NCI-H2196 (cell line): ENCODE data around the gene ARID3A.
A peak's percentile ranks its signal among the peaks of the same experiment; 100 is the strongest.

ENCODE experiments used
- DNase-seq: peaks from one replicate; lab custom pipeline; 2025; ENCODE audit not compliant: unreplicated experiment; lab: John Stamatoyannopoulos, UW

The ARID3A gene

GRCh38 chr19:1000591-1001537 lies 75.0 kb downstream of the ARID3A start:
- no peak for DNase-seq

DNA sequence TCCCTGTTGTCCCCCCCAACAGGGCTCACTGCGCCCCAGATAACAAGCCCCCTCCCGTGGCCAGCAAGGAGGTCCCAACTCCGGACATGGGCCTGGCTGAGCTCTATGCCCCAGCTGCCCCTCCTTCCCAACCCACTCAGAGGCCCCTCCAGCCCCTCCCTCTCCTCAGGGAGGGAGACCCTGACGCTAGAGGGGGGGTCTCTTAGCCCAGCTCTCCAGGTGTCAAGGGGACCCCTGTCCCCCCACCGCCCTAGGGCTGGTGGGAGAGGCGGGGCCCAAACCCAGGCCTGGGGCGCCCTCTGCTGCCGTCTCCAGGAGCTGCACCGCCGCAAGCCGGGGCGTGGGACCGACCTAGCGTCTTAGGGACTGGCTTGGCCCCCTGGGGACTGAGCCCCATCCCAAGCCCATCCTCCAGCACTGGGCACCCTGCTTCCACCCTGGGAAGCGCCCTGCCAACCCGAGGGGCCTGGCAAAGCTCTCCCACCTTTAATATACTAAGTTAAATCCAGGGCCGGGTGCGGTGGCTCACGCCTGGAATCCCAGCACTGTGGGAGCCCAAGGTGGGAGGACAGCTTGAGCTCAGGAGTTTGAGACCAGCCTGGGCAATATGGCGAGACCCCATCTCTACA lies 75.8 kb downstream of the ARID3A start:
- peak; percentile 48 for DNase-seq

GRCh38 chr19:1002600-1002999 lies 76.8 kb downstream of the ARID3A start:
- DNase-seq: no peak

- no peak for DNase-seq
These were observed 77.4 kb downstream of the ARID3A start for GRCh38 chr19:1003283-1003682.

- no peak for DNase-seq
These were observed 78.5 kb downstream of the ARID3A start for GRCh38 chr19:1004204-1004802.

GRCh38 chr19:1004803-1005664 lies 79.2 kb downstream of the ARID3A start:
- no peak for DNase-seq

GRCh38 chr19:1006711-1007398 lies 81.0 kb downstream of the ARID3A start:
- no peak for DNase-seq

- no peak for DNase-seq
These were observed 81.8 kb downstream of the ARID3A start for GRCh38 chr19:1007399-1008251.

- DNase-seq: no peak
These were observed 82.6 kb downstream of the ARID3A start for GRCh38 chr19:1008268-1009040.

GRCh38 chr19:1009041-1009980 lies 83.5 kb downstream of the ARID3A start:
- DNase-seq: no peak

DNA sequence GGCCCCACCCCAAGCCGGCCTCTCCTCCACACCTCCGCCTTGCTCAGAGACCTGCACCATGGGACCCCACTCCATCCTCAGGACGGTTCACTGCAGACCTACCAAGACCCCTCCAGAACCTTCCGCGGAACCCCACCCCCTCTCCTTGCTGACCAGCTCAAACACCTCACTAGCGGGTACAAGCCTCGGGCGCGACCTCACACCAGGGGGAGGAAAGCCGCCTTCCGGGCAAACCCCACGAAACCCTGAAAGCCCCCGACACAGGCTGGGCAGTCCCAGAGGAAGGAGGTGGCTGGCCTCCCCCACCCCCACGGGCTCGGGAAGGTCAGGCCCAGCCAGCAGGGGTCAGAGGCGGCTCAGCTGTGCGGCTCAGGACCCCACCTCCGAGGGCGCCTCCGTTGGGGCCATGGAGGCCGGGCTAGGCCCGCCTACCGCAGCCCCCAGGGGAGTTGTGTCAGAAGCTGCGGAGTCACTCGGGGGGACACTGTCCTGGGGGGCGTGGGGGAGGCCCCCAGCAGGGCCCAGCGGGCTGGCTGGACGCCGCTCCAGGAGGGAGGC lies 84.2 kb downstream of the ARID3A start:
- DNase-seq: no peak

DNA sequence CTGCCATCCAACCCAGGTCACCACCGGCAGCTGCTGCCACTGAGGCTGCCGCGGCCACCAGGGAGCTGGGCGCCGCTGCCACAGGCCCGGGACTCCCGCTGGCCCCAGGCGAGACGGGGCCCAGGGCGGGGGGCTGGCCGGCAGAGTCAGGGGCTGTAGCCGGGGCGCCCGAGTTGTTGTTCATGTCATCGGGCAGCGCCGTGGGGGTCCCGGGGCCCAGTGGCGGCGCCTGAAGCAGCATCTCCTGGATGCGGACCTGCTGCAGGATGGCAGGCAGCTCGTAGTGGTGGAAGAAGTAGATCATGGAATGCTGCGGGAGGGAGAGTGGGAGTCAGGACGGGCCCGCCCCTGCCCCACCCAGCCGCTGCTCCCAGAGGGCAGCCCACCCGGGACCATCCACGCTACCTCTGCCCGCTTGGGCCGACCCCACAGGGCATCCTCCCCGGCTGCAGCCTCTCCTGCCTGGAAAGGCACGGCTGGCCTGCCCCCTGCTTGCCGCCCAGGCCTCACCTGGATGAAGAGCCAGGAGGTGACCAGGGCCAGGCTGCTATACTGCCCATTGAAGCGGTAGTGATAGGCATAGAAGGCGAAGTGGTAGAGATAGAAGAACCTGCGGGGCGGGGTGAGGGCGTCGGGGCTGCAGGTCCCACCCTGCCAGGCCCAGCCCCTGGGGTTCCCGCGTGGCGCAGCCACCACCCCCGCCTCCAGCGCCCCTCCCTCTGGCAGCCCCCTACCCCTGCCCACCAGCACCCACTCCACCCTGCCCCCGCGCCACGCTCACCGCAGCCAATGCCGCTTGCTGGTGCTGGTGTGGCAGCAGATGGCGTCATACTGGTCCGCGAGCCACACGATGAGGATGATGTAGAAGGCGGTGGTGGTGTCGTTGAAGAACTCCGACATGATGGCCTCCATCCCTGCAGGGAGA lies 85.0 kb downstream of the ARID3A start:
- DNase-seq: no peak

- no peak for DNase-seq
These were observed 86.0 kb downstream of the ARID3A start for GRCh38 chr19:1011831-1012333.

DNA sequence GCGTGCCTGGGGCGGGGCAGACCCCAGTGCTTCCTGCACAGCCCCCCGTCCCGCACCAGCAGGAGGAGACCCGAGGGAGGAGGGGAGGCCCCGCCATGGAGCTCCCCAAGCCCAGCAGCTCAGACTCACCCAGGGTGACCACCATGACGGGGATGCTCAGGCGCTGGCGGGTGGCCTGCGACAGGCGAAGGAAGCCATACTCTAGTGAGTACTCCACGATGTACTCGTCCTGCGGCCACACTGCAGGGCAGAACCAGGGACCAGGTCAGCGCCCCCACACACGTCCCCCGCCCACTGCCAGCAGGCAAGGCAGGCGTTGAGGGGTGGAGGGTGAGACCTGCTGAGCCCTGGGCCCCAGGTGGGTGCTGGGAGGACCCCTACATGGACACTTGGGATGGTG lies 86.5 kb downstream of the ARID3A start:
- DNase-seq: no peak

DNA sequence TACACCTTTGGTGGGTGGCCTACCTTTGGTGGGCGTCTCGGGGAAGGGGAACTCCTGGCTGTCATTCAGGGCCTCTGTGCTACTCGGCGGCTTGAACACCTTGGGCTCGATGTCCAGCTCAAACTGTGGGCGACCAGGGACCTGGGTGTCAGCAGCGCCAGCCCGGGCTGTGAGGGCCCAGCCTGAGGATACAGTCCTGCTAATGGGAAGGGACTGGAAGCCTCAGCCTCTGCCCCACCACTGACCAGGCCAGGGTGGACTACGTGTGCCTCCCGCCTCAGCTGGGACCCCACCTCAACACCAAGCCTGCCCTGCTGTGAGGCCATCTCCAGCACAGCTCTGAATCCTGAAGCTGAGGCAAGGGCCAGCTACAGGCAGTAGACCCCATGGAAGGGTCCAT lies 87.4 kb downstream of the ARID3A start:
- no peak for DNase-seq
